Measurements from ENCODE around the gene TMEM258. TPM values are rescaled to one million over a fixed set of nuclear protein-coding genes. Genes with fewer than 3 reads are reported as not detected.

Gene TMEM258
- polyA plus RNA-seq, 2 donors: 90.3 to 142 TPM

DNA sequence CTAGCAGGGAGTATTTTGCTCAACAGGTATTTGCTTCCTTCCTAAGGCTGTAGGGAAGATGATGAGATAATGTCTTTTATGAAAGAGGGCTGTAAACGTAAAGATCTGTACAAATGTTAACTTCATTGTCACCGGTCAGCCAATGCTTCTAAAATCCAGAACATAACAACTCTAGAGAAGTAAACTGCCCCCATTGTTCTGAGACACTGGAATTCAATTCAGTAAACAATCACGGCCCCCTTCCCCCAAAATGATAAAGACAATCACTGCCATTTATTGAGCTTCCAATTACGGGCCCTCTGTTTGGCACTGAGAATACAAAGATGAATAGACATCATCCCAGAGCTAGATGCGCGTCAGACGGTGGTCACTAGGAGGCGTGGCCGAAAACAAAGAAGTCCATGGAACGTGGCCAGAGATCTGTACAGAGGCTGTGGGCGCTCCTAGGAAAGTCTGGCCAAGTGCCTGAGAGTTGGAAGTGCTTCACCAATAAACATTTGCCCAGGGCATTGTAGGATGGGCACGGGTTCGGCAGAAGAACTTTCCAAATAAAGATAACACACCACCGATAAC lies 576 bp downstream of the TMEM258 start:
- Histone ChIP-seq H3K4me3 (ENCODE audit: low read depth in 1 of 2, low read length in 2 of 2) (peak overlapping the region; percentile 66 to 91), H3K27ac (ENCODE audit: low read depth in 2 of 2, low read length in 1 of 2) (peak overlapping the region; percentile 88 to 93), H3K27me3 (ENCODE audit: control insufficient read depth in 1 of 2, insufficient read depth in 2 of 2, low read length in 2 of 2) (no peaks in the 10 kb centered on the region), H3K4me1 (ENCODE audit: control insufficient read depth in 2 of 2, insufficient read depth in 2 of 2, low read length in 1 of 2) (no peaks in the 10 kb centered on the region), H3K36me3 (ENCODE audit: control insufficient read depth in 2 of 2, insufficient read depth in 2 of 2, low read length in 1 of 2) (peaks cover 13 to 37% of the 10 kb centered on the region in 2 donors), H3K9me3 (ENCODE audit: control insufficient read depth in 2 of 2, insufficient read depth in 1 of 2, low read depth in 1 of 2, low read length in 1 of 2) (no peaks in the 10 kb centered on the region)
- WGBS, 2 donors: 3 to 4% methylated on average over 14 of the region's 14 CpGs

DNA sequence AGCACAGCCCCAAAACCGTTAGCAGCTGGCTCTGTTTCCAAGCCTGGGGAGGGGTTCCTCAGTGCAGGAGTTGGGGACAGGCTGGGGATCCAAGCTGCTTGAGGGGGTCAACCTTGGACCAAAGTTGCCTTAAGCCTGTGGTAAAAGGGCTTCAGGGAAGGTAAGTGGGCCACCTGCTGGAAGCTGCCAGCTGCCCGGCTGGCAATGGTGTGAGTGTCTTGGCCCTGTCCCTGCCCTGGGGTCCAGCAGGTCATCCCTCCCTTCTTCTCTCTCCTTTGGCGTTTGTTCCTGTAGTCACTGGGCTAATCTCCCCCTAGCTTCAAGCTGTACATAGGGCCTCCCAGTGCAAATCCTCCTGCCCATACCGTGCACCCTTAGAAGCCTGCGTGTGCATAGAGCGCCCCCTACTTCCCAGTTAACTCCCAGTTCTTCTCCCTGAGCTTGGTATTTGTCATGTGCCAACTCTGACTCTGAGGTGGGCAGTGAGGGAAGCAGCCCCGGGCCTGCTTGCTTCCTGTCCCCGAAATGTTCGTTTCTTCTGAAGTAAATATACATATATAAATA lies 4.4 kb downstream of the TMEM258 start:
- peaks cover 0 to 2% of the 10 kb centered on the region in 2 donors for H3K4me1 ChIP-seq (ENCODE audit: control insufficient read depth in 2 of 2, insufficient read depth in 2 of 2, low read length in 1 of 2)
- H3K36me3 ChIP-seq (ENCODE audit: control insufficient read depth in 2 of 2, insufficient read depth in 2 of 2, low read length in 1 of 2): peaks cover 14 to 53% of the 10 kb centered on the region in 2 donors
- H3K4me3 ChIP-seq (ENCODE audit: low read depth in 1 of 2, low read length in 2 of 2): no peak overlapping the region
- no peaks in the 10 kb centered on the region for H3K9me3 ChIP-seq (ENCODE audit: control insufficient read depth in 2 of 2, insufficient read depth in 1 of 2, low read depth in 1 of 2, low read length in 1 of 2)
- no peaks in the 10 kb centered on the region for H3K27me3 ChIP-seq (ENCODE audit: control insufficient read depth in 1 of 2, insufficient read depth in 2 of 2, low read length in 2 of 2)
- 49 to 61% methylated on average over 9 of the region's 9 CpGs for WGBS, 2 donors
- no peak overlapping the region for H3K27ac ChIP-seq (ENCODE audit: low read depth in 2 of 2, low read length in 1 of 2)

DNA sequence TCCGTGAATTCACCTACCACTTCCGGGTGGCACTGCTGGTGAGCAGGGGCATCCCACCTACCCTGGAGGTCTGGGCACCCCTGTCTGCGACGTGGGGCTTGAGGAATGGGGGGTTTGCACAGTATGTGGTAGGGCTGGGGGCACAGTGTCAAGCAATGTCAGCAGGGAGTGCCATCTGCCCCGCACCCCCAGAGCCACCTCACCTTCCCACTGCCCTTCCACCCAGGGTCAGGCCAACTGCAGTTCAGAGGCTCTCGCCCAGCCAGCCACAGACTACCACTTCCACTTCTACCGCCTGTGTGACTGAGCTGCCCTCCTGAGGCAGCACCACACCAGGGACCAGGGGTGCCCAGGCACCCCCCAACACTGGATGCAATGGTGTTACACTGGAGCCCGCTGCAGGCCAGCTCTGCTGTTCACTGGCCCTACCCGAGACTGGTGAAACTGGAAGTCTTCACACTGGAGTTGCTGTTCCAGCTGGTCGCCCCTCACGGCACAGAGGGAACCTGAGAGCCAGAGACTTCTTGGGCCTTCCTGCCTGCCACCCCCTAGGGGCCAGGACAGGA lies 6.5 kb downstream of the TMEM258 start:
- no peaks in the 10 kb centered on the region for H3K9me3 ChIP-seq (ENCODE audit: control insufficient read depth in 2 of 2, insufficient read depth in 1 of 2, low read depth in 1 of 2, low read length in 1 of 2)
- H3K36me3 ChIP-seq (ENCODE audit: control insufficient read depth in 2 of 2, insufficient read depth in 2 of 2, low read length in 1 of 2): peaks cover 15 to 54% of the 10 kb centered on the region in 2 donors
- H3K27me3 ChIP-seq (ENCODE audit: control insufficient read depth in 1 of 2, insufficient read depth in 2 of 2, low read length in 2 of 2): no peaks in the 10 kb centered on the region
- H3K27ac ChIP-seq (ENCODE audit: low read depth in 2 of 2, low read length in 1 of 2): no peak overlapping the region
- WGBS, 2 donors: 87 to 88% methylated on average over 11 of the region's 11 CpGs
- no peak overlapping the region for H3K4me3 ChIP-seq (ENCODE audit: low read depth in 1 of 2, low read length in 2 of 2)
- peaks cover 0 to 2% of the 10 kb centered on the region in 2 donors for H3K4me1 ChIP-seq (ENCODE audit: control insufficient read depth in 2 of 2, insufficient read depth in 2 of 2, low read length in 1 of 2)

DNA sequence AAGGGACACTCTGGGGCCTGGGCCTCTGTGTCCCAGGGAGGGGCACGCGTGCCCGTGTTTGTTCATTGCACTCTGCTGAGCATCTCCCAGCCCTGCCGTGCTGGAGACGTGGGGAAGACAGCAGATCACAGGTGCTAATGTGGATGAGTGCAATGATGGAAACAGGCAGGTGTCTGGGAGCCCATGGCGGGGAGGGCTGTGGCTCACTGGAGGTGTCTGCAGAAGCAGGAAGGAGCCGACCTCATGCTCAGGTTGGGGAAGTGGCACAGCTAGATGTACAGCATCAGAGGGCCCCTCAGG lies 7.9 kb downstream of the TMEM258 start:
- no peak overlapping the region for H3K4me3 ChIP-seq (ENCODE audit: low read depth in 1 of 2, low read length in 2 of 2)
- peaks cover 7 to 45% of the 10 kb centered on the region in 2 donors for H3K36me3 ChIP-seq (ENCODE audit: control insufficient read depth in 2 of 2, insufficient read depth in 2 of 2, low read length in 1 of 2)
- peaks cover 0 to 2% of the 10 kb centered on the region in 2 donors for H3K4me1 ChIP-seq (ENCODE audit: control insufficient read depth in 2 of 2, insufficient read depth in 2 of 2, low read length in 1 of 2)
- H3K27ac ChIP-seq (ENCODE audit: low read depth in 2 of 2, low read length in 1 of 2): no peak overlapping the region
- no peaks in the 10 kb centered on the region for H3K27me3 ChIP-seq (ENCODE audit: control insufficient read depth in 1 of 2, insufficient read depth in 2 of 2, low read length in 2 of 2)
- WGBS, 2 donors: 77 to 84% methylated on average over 7 of the region's 7 CpGs
- no peaks in the 10 kb centered on the region for H3K9me3 ChIP-seq (ENCODE audit: control insufficient read depth in 2 of 2, insufficient read depth in 1 of 2, low read depth in 1 of 2, low read length in 1 of 2)

DNA sequence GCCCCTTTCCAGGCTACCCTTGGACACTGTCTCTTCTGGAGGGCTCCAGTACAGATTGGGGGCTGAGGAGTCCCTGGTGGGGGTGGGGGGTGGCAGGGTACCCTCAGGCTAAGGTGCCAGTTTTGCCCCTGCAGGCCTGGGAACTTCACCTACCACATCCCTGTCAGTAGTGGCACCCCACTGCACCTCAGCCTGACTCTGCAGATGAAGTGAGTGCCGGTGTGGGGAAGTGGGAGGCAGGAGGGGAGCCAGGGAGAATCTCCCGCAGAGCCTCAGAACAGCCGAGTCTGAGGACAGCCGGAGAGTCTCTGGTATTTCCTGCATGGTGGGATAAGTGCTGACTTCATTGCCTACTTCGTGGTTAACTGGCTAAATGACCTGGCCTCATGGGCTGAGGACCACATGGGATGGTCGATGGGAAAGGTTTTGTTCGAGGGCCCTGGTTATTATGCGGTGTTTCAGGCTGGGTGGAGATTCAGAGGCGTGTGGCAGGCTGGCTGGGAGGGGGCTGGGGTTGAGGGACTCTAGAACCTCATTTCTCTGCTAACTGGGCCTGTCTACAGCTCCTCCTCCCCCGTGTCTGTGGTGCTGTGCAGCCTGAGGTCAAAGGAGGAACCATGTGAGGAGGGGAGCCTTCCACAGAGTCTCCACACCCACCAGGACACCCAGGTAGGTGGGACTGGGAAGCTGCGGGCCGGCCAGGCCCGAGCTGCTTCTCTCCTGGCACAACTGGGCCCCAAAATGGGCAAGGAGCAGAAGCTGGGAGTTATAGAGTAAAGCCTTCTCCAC lies 8.5 kb downstream of the TMEM258 start:
- Histone ChIP-seq H3K36me3 (ENCODE audit: control insufficient read depth in 2 of 2, insufficient read depth in 2 of 2, low read length in 1 of 2) (peaks cover 5 to 41% of the 10 kb centered on the region in 2 donors), H3K27ac (ENCODE audit: low read depth in 2 of 2, low read length in 1 of 2) (no peak overlapping the region), H3K27me3 (ENCODE audit: control insufficient read depth in 1 of 2, insufficient read depth in 2 of 2, low read length in 2 of 2) (no peaks in the 10 kb centered on the region), H3K9me3 (ENCODE audit: control insufficient read depth in 2 of 2, insufficient read depth in 1 of 2, low read depth in 1 of 2, low read length in 1 of 2) (no peaks in the 10 kb centered on the region), H3K4me1 (ENCODE audit: control insufficient read depth in 2 of 2, insufficient read depth in 2 of 2, low read length in 1 of 2) (peaks cover 0 to 2% of the 10 kb centered on the region in 2 donors), H3K4me3 (ENCODE audit: low read depth in 1 of 2, low read length in 2 of 2) (no peak overlapping the region)
- WGBS, 2 donors: 69 to 72% methylated on average over 13 of the region's 13 CpGs

DNA sequence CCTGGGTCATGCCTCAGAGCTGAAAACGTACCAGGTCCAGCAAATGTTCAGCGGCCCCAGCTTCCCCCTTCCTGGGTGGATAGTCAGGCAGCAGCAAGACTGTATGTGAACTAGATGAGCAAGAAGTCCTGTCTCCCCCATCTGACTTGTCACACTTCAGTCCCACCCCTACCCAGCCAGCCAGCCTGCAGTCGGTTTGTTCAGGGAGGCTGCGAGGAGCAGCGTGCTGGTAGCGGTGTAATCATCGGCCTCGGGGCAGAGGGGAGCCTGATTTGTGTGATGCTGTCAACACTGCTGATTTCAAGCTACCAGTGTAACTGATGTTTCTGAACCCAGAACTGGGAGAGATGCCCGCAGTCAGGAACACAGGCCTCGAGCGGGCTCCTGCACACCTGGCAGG lies 9.6 kb downstream of the TMEM258 start:
- H3K27me3 ChIP-seq (ENCODE audit: control insufficient read depth in 1 of 2, insufficient read depth in 2 of 2, low read length in 2 of 2): no peaks in the 10 kb centered on the region
- no peak overlapping the region for H3K27ac ChIP-seq (ENCODE audit: low read depth in 2 of 2, low read length in 1 of 2)
- peaks cover 5 to 36% of the 10 kb centered on the region in 2 donors for H3K36me3 ChIP-seq (ENCODE audit: control insufficient read depth in 2 of 2, insufficient read depth in 2 of 2, low read length in 1 of 2)
- peaks cover 0 to 2% of the 10 kb centered on the region in 2 donors for H3K4me1 ChIP-seq (ENCODE audit: control insufficient read depth in 2 of 2, insufficient read depth in 2 of 2, low read length in 1 of 2)
- WGBS, 2 donors: 81 to 86% methylated on average over 11 of the region's 11 CpGs
- H3K9me3 ChIP-seq (ENCODE audit: control insufficient read depth in 2 of 2, insufficient read depth in 1 of 2, low read depth in 1 of 2, low read length in 1 of 2): no peaks in the 10 kb centered on the region
- H3K4me3 ChIP-seq (ENCODE audit: low read depth in 1 of 2, low read length in 2 of 2): no peak overlapping the region

DNA sequence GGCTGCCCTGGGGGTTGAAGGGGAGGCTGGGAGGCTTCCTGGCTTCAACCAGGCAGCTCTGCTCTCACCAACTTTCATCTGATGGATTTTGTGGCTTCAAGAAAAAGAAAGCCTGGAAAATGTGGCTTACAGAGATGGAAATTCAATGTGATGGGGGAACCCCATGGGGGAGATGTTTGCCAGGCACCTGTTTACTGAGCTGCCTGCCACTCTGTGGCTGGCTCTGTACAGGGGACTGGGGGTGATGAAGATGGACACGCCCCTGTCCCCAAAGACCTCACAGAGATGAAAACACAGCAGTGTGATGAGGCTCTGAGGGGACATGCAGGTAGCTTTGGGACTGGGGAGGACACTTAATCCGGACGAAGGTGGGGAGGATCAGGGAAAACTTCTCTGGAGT lies 10.1 kb downstream of the TMEM258 start:
- peaks cover 0 to 5% of the 10 kb centered on the region in 2 donors for H3K4me1 ChIP-seq (ENCODE audit: control insufficient read depth in 2 of 2, insufficient read depth in 2 of 2, low read length in 1 of 2)
- peaks cover 5 to 30% of the 10 kb centered on the region in 2 donors for H3K36me3 ChIP-seq (ENCODE audit: control insufficient read depth in 2 of 2, insufficient read depth in 2 of 2, low read length in 1 of 2)
- H3K27me3 ChIP-seq (ENCODE audit: control insufficient read depth in 1 of 2, insufficient read depth in 2 of 2, low read length in 2 of 2): no peaks in the 10 kb centered on the region
- H3K9me3 ChIP-seq (ENCODE audit: control insufficient read depth in 2 of 2, insufficient read depth in 1 of 2, low read depth in 1 of 2, low read length in 1 of 2): no peaks in the 10 kb centered on the region
- no peak overlapping the region for H3K27ac ChIP-seq (ENCODE audit: low read depth in 2 of 2, low read length in 1 of 2)
- WGBS, 2 donors: 91 to 95% methylated on average over 3 of the region's 3 CpGs
- H3K4me3 ChIP-seq (ENCODE audit: low read depth in 1 of 2, low read length in 2 of 2): no peak overlapping the region

DNA sequence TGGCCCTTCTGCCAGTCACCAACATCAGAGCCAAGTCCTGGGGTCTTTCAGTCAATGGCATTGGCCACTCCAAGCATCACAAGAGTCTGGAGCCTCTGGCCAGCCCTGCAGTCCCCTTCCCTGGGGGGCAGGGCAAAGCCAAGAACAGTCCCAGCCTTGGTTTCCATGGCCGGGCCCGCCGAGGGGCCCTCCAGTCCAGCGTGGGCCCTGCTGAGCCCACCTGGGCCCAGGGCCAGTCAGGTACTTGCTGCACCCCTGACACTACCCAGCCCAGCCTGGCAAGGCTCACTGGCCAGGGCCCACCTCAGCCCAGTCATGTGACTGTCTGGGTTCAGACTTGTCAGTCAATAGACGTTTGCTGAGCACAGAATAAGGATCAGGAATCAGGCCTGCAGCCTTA lies 10.8 kb downstream of the TMEM258 start:
- Histone ChIP-seq H3K27me3 (ENCODE audit: control insufficient read depth in 1 of 2, insufficient read depth in 2 of 2, low read length in 2 of 2) (no peaks in the 10 kb centered on the region), H3K9me3 (ENCODE audit: control insufficient read depth in 2 of 2, insufficient read depth in 1 of 2, low read depth in 1 of 2, low read length in 1 of 2) (no peaks in the 10 kb centered on the region), H3K4me1 (ENCODE audit: control insufficient read depth in 2 of 2, insufficient read depth in 2 of 2, low read length in 1 of 2) (peaks cover 0 to 8% of the 10 kb centered on the region in 2 donors), H3K27ac (ENCODE audit: low read depth in 2 of 2, low read length in 1 of 2) (no peak overlapping the region), H3K4me3 (ENCODE audit: low read depth in 1 of 2, low read length in 2 of 2) (no peak overlapping the region), H3K36me3 (ENCODE audit: control insufficient read depth in 2 of 2, insufficient read depth in 2 of 2, low read length in 1 of 2) (peaks cover 5 to 24% of the 10 kb centered on the region in 2 donors)
- WGBS, 2 donors: 77 to 82% methylated on average over 5 of the region's 5 CpGs

DNA sequence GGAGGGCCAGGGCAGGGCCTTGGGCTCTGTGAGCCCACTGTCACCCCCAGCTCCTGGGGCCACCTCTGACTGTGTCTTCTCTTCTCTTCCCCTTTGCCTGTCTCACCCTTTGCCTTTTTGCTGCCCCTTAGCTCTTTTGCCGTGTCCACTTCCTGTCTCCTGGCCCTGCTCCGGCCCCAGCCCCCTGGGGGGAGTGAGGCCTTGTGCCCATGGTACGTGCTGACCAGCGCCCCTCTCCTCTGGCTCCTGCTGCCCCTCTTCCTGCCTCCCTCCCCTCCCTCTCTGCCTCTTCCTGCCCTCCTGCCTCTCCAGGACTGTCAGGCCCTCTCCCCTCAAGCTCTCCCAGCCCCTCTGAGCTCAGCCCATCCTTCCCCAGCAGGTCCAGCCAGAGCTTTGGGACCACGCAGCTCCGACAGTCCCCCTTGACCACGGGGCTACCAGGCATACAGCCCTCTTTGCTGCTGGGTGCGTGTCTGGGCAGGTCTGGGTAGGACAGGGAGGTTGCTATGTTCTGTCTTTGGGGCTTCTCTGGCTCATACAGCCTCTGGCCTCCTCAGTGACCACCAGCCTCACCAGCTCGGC lies 11.7 kb downstream of the TMEM258 start:
- H3K27ac ChIP-seq (ENCODE audit: low read depth in 2 of 2, low read length in 1 of 2): no peak overlapping the region
- H3K36me3 ChIP-seq (ENCODE audit: control insufficient read depth in 2 of 2, insufficient read depth in 2 of 2, low read length in 1 of 2): peaks cover 5 to 14% of the 10 kb centered on the region in 2 donors
- H3K9me3 ChIP-seq (ENCODE audit: control insufficient read depth in 2 of 2, insufficient read depth in 1 of 2, low read depth in 1 of 2, low read length in 1 of 2): no peaks in the 10 kb centered on the region
- H3K27me3 ChIP-seq (ENCODE audit: control insufficient read depth in 1 of 2, insufficient read depth in 2 of 2, low read length in 2 of 2): no peaks in the 10 kb centered on the region
- WGBS, 2 donors: 67 to 83% methylated on average over 7 to 9 of the region's 9 CpGs
- H3K4me1 ChIP-seq (ENCODE audit: control insufficient read depth in 2 of 2, insufficient read depth in 2 of 2, low read length in 1 of 2): peaks cover 0 to 9% of the 10 kb centered on the region in 2 donors
- no peak overlapping the region for H3K4me3 ChIP-seq (ENCODE audit: low read depth in 1 of 2, low read length in 2 of 2)
